Activated CD4-positive, CD25-positive, alpha-beta regulatory T cell treated with anti-CD3 and anti-CD28 coated beads, Interleukin-2, amount 50 U/mL, for 24 hours (primary cell): ENCODE data around the gene TSR3.
A peak's percentile ranks its signal among the peaks of the same experiment; 100 is the strongest.

Experiments used
- ATAC-seq, 2 donors: fragments of 150-1000 bp; cut with Tn5 transposase; one replicate each; pipeline ENCODE4 v1.10.0; 2021; ENCODE audit warnings: mild to moderate bottlenecking in 1 of 2, moderate library complexity in 1 of 2

Gene TSR3

GRCh38 chr16:1308036-1308976 lies 43.4 kb downstream of the TSR3 start:
- ATAC-seq, result peak; percentile 1 to 3

GRCh38 chr16:1306334-1306733 lies 45.3 kb downstream of the TSR3 start:
- no peak for ATAC-seq

- no peak for ATAC-seq
Measured at GRCh38 chr16:1305823-1306222, 45.9 kb downstream of the TSR3 start.

GRCh38 chr16:1301562-1301961 lies 50.1 kb downstream of the TSR3 start:
- ATAC-seq, result no peak

GRCh38 chr16:1300664-1301476 lies 50.8 kb downstream of the TSR3 start:
- ATAC-seq, result peak; percentile 57 to 61

GRCh38 chr16:1299868-1300203 lies 51.8 kb downstream of the TSR3 start:
- no peak for ATAC-seq
